ENCODE measurements around the gene TMEM219.
"Not testable (repeated sequence)": the region's sequence is repeated elsewhere in the genome, so short reads cannot be mapped to it uniquely, and the experiment has no call there.

Gene TMEM219

DNA sequence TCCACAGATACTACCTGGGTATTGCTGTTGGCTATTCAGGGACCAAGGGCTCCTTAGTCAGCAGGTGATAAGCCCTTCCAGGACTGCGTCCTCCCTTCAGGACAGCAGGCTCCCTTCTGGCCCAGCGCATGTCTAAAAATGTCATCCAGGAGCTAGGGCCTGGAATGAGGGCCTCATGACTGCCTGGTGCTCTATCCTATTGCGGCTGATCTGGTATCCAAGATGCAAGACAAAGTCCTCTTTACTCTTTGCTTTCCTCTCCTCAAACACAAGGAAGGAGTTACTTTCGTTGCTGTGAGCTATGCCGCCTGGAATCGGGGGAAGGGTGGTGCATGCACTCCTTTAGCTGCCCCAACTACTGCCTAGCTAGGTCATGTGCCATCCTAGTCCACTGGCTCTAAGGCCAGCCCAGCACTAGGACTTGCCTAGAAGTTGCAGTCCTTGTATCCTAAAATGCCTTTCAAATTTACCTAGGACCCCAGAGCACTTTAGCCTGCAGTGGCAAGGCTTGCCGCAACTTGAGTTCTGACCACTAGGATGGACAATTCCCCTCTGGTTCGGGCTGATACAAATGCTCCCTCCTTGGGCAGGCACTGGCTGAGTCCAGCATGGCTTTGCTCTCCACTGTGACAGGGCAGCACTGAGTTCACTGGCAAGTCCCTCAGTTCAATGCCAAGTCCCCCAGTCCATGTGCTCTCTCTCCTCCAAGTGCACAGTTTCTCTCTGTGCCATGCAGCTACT, 10.1 kb upstream of the TMEM219 start:
- TF ChIP-seq, protein P1, sequence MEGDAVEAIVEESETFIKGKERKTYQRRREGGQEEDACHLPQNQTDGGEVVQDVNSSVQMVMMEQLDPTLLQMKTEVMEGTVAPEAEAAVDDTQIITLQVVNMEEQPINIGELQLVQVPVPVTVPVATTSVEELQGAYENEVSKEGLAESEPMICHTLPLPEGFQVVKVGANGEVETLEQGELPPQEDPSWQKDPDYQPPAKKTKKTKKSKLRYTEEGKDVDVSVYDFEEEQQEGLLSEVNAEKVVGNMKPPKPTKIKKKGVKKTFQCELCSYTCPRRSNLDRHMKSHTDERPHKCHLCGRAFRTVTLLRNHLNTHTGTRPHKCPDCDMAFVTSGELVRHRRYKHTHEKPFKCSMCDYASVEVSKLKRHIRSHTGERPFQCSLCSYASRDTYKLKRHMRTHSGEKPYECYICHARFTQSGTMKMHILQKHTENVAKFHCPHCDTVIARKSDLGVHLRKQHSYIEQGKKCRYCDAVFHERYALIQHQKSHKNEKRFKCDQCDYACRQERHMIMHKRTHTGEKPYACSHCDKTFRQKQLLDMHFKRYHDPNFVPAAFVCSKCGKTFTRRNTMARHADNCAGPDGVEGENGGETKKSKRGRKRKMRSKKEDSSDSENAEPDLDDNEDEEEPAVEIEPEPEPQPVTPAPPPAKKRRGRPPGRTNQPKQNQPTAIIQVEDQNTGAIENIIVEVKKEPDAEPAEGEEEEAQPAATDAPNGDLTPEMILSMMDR (conservative IDR thresholded peaks at IDR 0.05; ENCODE audit: low read depth, low read length): peak; percentile 8
- H3K4me3 ChIP-seq (ENCODE audit: low read depth, low read length): no peak overlapping the region
- no peak for DNase-seq (ENCODE audit: low read depth)

DNA sequence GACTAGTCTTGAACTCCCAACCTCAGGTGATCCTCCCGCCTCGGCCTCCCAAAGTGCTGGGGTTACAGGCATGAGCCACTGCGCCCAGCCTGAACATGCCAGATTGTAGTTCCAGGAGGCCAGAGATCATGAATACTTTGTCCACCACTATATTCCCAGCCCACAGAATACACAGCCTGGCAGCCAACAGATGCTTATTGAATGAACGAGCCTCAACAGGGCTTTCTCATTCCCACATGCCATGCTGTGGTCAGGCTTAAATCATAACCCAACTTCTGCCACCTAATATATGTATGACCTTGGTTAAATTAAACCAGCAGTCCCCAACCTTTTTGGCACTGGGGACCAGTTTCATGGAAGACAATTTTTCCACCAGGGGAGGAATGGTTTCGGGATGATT, 3.1 kb upstream of the TMEM219 start:
- H3K4me3 ChIP-seq (ENCODE audit: low read depth, low read length): no peak overlapping the region
- DNase-seq (ENCODE audit: low read depth): no peak
- TF ChIP-seq, protein P1 (conservative IDR thresholded peaks at IDR 0.05; ENCODE audit: low read depth, low read length): no peak

DNA sequence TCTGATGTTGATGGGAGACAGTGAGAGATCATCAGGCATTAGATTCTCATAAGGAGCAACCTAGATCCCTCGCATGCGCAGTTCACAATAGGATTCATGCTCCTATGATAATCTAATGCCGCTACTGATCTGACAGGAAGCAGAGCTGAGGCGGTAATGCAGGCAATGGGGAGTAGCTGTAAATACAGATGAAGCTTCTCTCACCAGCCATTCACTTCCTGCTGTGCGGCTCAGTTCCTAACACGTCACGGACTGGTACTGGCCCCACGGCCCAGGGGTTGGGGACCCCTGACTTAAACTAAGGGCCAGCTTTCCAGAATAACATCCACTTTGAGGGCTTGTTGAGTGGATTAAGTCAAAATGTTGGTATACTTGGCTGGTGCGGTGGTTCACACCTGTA, 2.6 kb upstream of the TMEM219 start:
- DNase-seq (ENCODE audit: low read depth): no peak
- no peak overlapping the region for H3K4me3 ChIP-seq (ENCODE audit: low read depth, low read length)
- TF ChIP-seq, protein P1 (conservative IDR thresholded peaks at IDR 0.05; ENCODE audit: low read depth, low read length): no peak

DNA sequence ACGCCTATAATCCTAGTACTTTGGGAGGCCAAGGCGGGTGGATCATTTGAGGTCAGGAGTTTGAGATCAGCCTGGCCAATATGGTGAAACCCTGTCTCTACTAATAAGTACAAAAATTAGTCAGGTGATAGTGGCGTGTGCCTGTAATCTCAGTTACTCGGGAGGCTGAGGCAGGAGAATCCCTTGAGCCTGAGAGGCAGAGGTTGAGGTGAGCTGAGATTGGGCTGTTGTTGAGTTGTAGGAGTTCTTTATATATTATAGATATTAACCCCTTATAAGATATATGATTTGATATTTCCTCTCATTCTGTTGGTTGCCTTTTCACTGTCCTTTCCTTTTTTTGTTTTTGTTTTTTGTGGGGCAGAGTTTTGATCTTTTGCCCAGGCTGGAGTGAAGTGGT, 2.1 kb upstream of the TMEM219 start:
- H3K4me3 ChIP-seq (ENCODE audit: low read depth, low read length); DNase-seq (ENCODE audit: low read depth): not testable (repeated sequence)

DNA sequence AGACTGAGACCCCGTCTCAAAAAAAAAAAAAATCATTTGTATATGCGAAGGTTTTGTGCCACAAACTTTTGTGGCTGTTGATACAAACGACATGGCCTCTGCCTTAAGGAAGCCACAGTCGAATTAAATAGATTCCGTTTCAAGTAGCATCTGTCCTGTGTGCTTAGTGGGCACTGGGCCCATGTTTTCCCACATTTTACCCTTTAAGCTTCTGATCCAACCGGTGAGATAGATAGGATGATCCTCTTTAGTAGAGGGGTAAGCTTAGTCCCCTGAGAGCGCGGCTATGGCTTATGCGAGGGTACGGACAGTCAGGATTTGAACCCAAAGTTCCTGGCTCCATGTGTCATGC, 776 bp upstream of the TMEM219 start:
- DNase-seq (ENCODE audit: low read depth): no peak
- peak overlapping the region; percentile 78 for H3K4me3 ChIP-seq (ENCODE audit: low read depth, low read length)
- TF ChIP-seq, protein P1 (conservative IDR thresholded peaks at IDR 0.05; ENCODE audit: low read depth, low read length): no peak

DNA sequence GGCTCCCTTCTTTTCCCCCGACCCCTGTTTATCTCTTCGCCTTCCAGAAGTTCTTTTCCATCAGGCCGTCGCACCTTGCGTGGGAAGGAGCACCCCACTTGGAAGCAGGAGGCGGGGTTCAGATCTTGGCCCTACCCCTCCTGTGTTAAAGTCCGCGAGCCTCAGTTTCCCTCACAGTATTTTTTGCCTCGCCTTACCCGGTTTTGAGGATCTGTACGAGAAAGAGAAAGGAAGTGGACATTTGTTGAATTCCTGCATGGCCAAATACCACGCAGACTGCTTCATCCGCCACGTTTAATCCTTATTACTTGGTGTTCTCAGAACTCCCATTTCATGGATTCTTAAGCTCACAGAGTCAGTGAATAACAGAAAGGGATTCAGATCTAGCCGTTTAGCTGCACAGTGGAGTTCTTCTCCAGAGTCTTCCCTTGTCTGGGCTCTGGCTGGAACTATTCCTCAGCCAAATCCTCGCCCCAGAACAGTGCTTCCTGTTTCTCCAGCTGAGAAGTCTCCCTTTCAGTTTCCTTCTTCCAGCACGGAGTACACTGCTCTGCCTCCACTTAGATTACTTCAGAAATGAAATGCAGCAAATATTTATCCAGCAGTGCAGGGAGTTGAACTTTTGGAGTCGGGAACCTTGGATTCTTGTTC, 590 bp downstream of the TMEM219 start:
- H3K4me3 ChIP-seq (ENCODE audit: low read depth, low read length): peak overlapping the region; percentile 78
- TF ChIP-seq, protein P1 (conservative IDR thresholded peaks at IDR 0.05; ENCODE audit: low read depth, low read length): no peak
- DNase-seq (ENCODE audit: low read depth): peak; percentile 65

DNA sequence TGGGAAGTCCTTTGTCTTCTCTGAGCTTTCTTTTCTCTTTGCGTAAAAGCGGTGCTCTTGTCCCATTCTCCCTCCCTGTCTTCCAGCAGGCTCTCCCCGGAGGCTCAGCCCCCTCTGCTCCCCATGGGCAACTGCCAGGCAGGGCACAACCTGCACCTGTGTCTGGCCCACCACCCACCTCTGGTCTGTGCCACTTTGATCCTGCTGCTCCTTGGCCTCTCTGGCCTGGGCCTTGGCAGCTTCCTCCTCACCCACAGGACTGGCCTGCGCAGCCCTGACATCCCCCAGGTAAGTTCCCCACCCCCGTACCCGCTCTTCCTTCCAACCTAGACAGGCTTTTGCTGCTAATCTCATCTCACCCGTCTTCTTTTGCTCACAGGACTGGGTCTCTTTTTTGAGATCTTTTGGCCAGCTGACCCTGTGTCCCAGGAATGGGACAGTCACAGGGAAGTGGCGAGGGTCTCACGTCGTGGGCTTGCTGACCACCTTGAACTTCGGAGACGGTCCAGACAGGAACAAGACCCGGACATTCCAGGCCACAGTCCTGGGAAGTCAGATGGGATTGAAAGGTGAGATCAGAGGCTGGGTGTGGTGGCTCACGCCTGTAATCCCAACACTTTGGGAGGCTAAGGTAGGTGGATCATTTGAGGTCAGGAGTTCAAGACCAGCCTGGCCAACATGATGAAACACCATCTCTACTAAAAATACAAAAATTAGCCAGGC, 1.3 kb downstream of the TMEM219 start:
- H3K4me3 ChIP-seq (ENCODE audit: low read depth, low read length): peak overlapping the region; percentile 78
- TF ChIP-seq, protein P1 (conservative IDR thresholded peaks at IDR 0.05; ENCODE audit: low read depth, low read length): no peak
- DNase-seq (ENCODE audit: low read depth): no peak

Data from choroid plexus epithelial cell (primary cell).